Measurements from ENCODE around the gene EVL. TPM values are rescaled to one million over a fixed set of nuclear protein-coding genes. Genes with fewer than 3 reads are reported as not detected.

The EVL gene
- total RNA-seq, 1 donor = 16.6 TPM

- H3K9me3 ChIP-seq (ENCODE audit: low read depth, low read length) = no peaks in the 10 kb centered on the region
- no peak overlapping the region for H3K4me3 ChIP-seq (ENCODE audit: insufficient read depth, low read length)
- H3K4me1 ChIP-seq (ENCODE audit: insufficient read depth, low read length) = no peaks in the 10 kb centered on the region
- H3K27ac ChIP-seq (ENCODE audit: low read depth, low read length) = no peak overlapping the region
- no peak overlapping the region for H2AFZ ChIP-seq (ENCODE audit: low read length)
- no peak for TF ChIP-seq CTCF (IDR thresholded peaks at IDR 0.05; ENCODE audit: extremely low read depth, low read depth, low read length)
- peaks cover 2% of the 10 kb centered on the region for H3K27me3 ChIP-seq (ENCODE audit: insufficient read depth, low read length)
- H3K36me3 ChIP-seq (ENCODE audit: insufficient read depth, low read length) = no peaks in the 10 kb centered on the region
- no peaks in the 10 kb centered on the region for H4K20me1 ChIP-seq (ENCODE audit: insufficient read depth, low read length)
- no peaks in the 10 kb centered on the region for H3K79me2 ChIP-seq (ENCODE audit: insufficient read depth, low read length)
- H3K4me2 ChIP-seq (ENCODE audit: insufficient read depth, low read length) = peak overlapping the region; percentile 20
- DNase-seq (ENCODE audit: insufficient read length, low spot score, missing footprints) = no peak
Measured at GRCh38 chr14:100165831-100166440, 100.7 kb downstream of the EVL start.

- Histone ChIP-seq H2AFZ (ENCODE audit: low read length) (no peak overlapping the region), H3K27ac (ENCODE audit: low read depth, low read length) (no peak overlapping the region), H3K4me1 (ENCODE audit: insufficient read depth, low read length) (no peaks in the 10 kb centered on the region), H3K27me3 (ENCODE audit: insufficient read depth, low read length) (peaks cover 5% of the 10 kb centered on the region), H3K4me2 (ENCODE audit: insufficient read depth, low read length) (no peak overlapping the region), H3K79me2 (ENCODE audit: insufficient read depth, low read length) (no peaks in the 10 kb centered on the region), H3K9me3 (ENCODE audit: low read depth, low read length) (no peaks in the 10 kb centered on the region), H3K36me3 (ENCODE audit: insufficient read depth, low read length) (no peaks in the 10 kb centered on the region), H4K20me1 (ENCODE audit: insufficient read depth, low read length) (no peaks in the 10 kb centered on the region), H3K4me3 (ENCODE audit: insufficient read depth, low read length) (no peak overlapping the region)
- no peak for TF ChIP-seq CTCF (IDR thresholded peaks at IDR 0.05; ENCODE audit: extremely low read depth, low read depth, low read length)
- DNase-seq (ENCODE audit: insufficient read length, low spot score, missing footprints) = no peak
Measured at GRCh38 chr14:100168506-100168905, 103.3 kb downstream of the EVL start.

DNA sequence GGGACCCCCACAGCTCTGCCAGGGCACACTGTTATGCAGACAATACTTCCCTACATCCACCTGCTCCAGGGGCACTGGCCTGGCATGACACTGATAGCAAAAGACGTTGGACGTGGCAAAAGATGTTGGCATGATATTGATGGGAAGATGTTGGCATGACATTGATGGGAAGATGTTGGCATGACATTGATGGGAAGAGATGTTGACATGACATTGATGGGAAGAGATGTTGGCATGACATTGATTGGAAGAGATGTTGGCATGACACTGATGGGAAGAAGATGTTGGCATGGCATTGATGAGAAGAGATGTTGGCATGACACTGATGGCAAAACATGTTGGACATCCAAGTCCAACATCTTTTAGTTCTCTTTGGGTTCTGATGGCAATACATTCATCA lies 105.7 kb downstream of the EVL start:
- TF ChIP-seq CTCF (IDR thresholded peaks at IDR 0.05; ENCODE audit: extremely low read depth, low read depth, low read length) = no peak
- H4K20me1 ChIP-seq (ENCODE audit: insufficient read depth, low read length) = no peaks in the 10 kb centered on the region
- H3K4me3 ChIP-seq (ENCODE audit: insufficient read depth, low read length) = no peak overlapping the region
- DNase-seq (ENCODE audit: insufficient read length, low spot score, missing footprints) = no peak
- H3K36me3 ChIP-seq (ENCODE audit: insufficient read depth, low read length) = no peaks in the 10 kb centered on the region
- H3K27me3 ChIP-seq (ENCODE audit: insufficient read depth, low read length) = peaks cover 5% of the 10 kb centered on the region
- no peak overlapping the region for H3K4me2 ChIP-seq (ENCODE audit: insufficient read depth, low read length)
- H2AFZ ChIP-seq (ENCODE audit: low read length) = no peak overlapping the region
- no peaks in the 10 kb centered on the region for H3K79me2 ChIP-seq (ENCODE audit: insufficient read depth, low read length)
- no peaks in the 10 kb centered on the region for H3K4me1 ChIP-seq (ENCODE audit: insufficient read depth, low read length)
- no peaks in the 10 kb centered on the region for H3K9me3 ChIP-seq (ENCODE audit: low read depth, low read length)
- H3K27ac ChIP-seq (ENCODE audit: low read depth, low read length) = no peak overlapping the region

DNA sequence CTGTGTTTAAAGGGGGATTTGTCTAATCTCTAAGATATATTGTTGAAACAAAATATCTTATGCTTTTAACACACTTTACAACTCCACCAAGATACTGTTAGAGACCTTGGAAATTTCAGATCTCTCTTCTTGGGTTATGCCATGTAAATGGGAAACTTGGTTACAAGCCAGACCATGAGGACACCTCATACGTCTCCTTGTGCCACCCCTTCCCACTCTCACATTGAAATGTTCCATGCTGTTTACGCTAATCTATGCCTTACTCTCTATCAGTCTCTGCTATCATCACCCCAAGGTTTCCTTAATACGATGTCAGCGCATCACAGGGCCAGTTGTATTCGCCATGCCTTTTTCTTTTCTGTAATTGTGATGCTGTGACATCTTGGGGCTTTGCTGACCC lies 107.6 kb downstream of the EVL start:
- no peak overlapping the region for H2AFZ ChIP-seq (ENCODE audit: low read length)
- H3K4me2 ChIP-seq (ENCODE audit: insufficient read depth, low read length) = no peak overlapping the region
- no peak overlapping the region for H3K27ac ChIP-seq (ENCODE audit: low read depth, low read length)
- DNase-seq (ENCODE audit: insufficient read length, low spot score, missing footprints) = peak; percentile 81
- H3K27me3 ChIP-seq (ENCODE audit: insufficient read depth, low read length) = peaks cover 5% of the 10 kb centered on the region
- no peak for TF ChIP-seq CTCF (IDR thresholded peaks at IDR 0.05; ENCODE audit: extremely low read depth, low read depth, low read length)
- no peaks in the 10 kb centered on the region for H3K79me2 ChIP-seq (ENCODE audit: insufficient read depth, low read length)
- H4K20me1 ChIP-seq (ENCODE audit: insufficient read depth, low read length) = no peaks in the 10 kb centered on the region
- H3K4me3 ChIP-seq (ENCODE audit: insufficient read depth, low read length) = no peak overlapping the region
- H3K9me3 ChIP-seq (ENCODE audit: low read depth, low read length) = no peaks in the 10 kb centered on the region
- no peaks in the 10 kb centered on the region for H3K36me3 ChIP-seq (ENCODE audit: insufficient read depth, low read length)
- no peaks in the 10 kb centered on the region for H3K4me1 ChIP-seq (ENCODE audit: insufficient read depth, low read length)

Data from osteoblast (primary cell).